ENCODE data around the gene OSBPL6.

DNA sequence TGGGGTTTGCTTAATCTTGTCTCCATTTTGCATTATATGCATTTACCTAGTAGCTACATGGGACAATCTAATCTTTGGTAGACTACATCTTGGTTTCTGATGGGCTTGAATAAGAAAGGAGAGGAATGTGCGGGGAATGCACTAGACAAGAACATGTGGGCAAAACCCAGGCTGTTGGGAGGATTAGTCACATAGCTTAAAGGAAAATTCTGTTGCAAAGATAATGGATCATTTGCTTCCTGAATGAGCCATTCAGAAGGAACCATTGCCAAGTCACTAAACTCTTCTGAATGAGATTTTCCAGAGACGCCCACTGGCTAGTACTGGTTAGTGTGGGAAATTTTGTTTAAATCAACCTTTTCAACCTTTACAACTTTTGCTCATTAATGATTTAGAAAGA, 84.8 kb downstream of the OSBPL6 start:
- no peak for TF ChIP-seq TAF1 (IDR thresholded peaks at IDR 0.05; ENCODE audit: low read depth)
- TF ChIP-seq, protein P1, sequence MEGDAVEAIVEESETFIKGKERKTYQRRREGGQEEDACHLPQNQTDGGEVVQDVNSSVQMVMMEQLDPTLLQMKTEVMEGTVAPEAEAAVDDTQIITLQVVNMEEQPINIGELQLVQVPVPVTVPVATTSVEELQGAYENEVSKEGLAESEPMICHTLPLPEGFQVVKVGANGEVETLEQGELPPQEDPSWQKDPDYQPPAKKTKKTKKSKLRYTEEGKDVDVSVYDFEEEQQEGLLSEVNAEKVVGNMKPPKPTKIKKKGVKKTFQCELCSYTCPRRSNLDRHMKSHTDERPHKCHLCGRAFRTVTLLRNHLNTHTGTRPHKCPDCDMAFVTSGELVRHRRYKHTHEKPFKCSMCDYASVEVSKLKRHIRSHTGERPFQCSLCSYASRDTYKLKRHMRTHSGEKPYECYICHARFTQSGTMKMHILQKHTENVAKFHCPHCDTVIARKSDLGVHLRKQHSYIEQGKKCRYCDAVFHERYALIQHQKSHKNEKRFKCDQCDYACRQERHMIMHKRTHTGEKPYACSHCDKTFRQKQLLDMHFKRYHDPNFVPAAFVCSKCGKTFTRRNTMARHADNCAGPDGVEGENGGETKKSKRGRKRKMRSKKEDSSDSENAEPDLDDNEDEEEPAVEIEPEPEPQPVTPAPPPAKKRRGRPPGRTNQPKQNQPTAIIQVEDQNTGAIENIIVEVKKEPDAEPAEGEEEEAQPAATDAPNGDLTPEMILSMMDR (IDR thresholded peaks at IDR 0.05; ENCODE audit: poor library complexity, severe bottlenecking): no peak
- no peak for TF ChIP-seq POLR2AphosphoS5 (IDR thresholded peaks at IDR 0.05)
- TF ChIP-seq MXI1 (conservative IDR thresholded peaks at IDR 0.05; ENCODE audit: poor library complexity, severe bottlenecking): no peak
- no peak for TF ChIP-seq EZH2 (IDR thresholded peaks at IDR 0.05; ENCODE audit: borderline replicate concordance, insufficient read depth, low read length, poor library complexity, severe bottlenecking)
- TF ChIP-seq, protein P2, sequence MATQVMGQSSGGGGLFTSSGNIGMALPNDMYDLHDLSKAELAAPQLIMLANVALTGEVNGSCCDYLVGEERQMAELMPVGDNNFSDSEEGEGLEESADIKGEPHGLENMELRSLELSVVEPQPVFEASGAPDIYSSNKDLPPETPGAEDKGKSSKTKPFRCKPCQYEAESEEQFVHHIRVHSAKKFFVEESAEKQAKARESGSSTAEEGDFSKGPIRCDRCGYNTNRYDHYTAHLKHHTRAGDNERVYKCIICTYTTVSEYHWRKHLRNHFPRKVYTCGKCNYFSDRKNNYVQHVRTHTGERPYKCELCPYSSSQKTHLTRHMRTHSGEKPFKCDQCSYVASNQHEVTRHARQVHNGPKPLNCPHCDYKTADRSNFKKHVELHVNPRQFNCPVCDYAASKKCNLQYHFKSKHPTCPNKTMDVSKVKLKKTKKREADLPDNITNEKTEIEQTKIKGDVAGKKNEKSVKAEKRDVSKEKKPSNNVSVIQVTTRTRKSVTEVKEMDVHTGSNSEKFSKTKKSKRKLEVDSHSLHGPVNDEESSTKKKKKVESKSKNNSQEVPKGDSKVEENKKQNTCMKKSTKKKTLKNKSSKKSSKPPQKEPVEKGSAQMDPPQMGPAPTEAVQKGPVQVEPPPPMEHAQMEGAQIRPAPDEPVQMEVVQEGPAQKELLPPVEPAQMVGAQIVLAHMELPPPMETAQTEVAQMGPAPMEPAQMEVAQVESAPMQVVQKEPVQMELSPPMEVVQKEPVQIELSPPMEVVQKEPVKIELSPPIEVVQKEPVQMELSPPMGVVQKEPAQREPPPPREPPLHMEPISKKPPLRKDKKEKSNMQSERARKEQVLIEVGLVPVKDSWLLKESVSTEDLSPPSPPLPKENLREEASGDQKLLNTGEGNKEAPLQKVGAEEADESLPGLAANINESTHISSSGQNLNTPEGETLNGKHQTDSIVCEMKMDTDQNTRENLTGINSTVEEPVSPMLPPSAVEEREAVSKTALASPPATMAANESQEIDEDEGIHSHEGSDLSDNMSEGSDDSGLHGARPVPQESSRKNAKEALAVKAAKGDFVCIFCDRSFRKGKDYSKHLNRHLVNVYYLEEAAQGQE (IDR thresholded peaks at IDR 0.05; ENCODE audit: borderline replicate concordance): no peak
- TF ChIP-seq EP300 (conservative IDR thresholded peaks at IDR 0.05; ENCODE audit: poor library complexity, severe bottlenecking): no peak
- TF ChIP-seq SMC3 (conservative IDR thresholded peaks at IDR 0.05; ENCODE audit: poor library complexity): no peak
- no peak for TF ChIP-seq RAD21 (conservative IDR thresholded peaks at IDR 0.05)
